Measurements from ENCODE around the gene TPCN1.

TPCN1 gene

GRCh38 chr12:113239811-113240331 is 18.6 kb downstream of the TPCN1 start:
- no peak for DNase-seq (ENCODE audit: low read depth in 2 of 3, low spot score in 2 of 3)

GRCh38 chr12:113240395-113240794 is 19.1 kb downstream of the TPCN1 start:
- DNase-seq (ENCODE audit: low read depth in 2 of 3, low spot score in 2 of 3): no peak

- DNase-seq (ENCODE audit: low read depth in 2 of 3, low spot score in 2 of 3): no peak
These were observed 20.1 kb downstream of the TPCN1 start for GRCh38 chr12:113241191-113242025.

- no peak for DNase-seq (ENCODE audit: low read depth in 2 of 3, low spot score in 2 of 3)
These were observed 20.8 kb downstream of the TPCN1 start for GRCh38 chr12:113242026-113242418.

GRCh38 chr12:113242560-113242959 is 21.3 kb downstream of the TPCN1 start:
- DNase-seq (ENCODE audit: low read depth in 2 of 3, low spot score in 2 of 3): no peak

GRCh38 chr12:113244047-113244460 is 22.8 kb downstream of the TPCN1 start:
- no peak for DNase-seq (ENCODE audit: low read depth in 2 of 3, low spot score in 2 of 3)

- DNase-seq (ENCODE audit: low read depth in 2 of 3, low spot score in 2 of 3): no peak
These were observed 23.3 kb downstream of the TPCN1 start for GRCh38 chr12:113244478-113244958.

GRCh38 chr12:113245695-113246477 is 24.6 kb downstream of the TPCN1 start:
- DNase-seq (ENCODE audit: low read depth in 2 of 3, low spot score in 2 of 3): no peak

- DNase-seq (ENCODE audit: low read depth in 2 of 3, low spot score in 2 of 3): no peak
These were observed 25.3 kb downstream of the TPCN1 start for GRCh38 chr12:113246478-113247122.

- DNase-seq (ENCODE audit: low read depth in 2 of 3, low spot score in 2 of 3): no peak
These were observed 26.1 kb downstream of the TPCN1 start for GRCh38 chr12:113247123-113248050.

- DNase-seq (ENCODE audit: low read depth in 2 of 3, low spot score in 2 of 3): no peak
These were observed 27.0 kb downstream of the TPCN1 start for GRCh38 chr12:113248051-113248825.

GRCh38 chr12:113248842-113249435 is 27.7 kb downstream of the TPCN1 start:
- DNase-seq (ENCODE audit: low read depth in 2 of 3, low spot score in 2 of 3): no peak

GRCh38 chr12:113249546-113249945 is 28.3 kb downstream of the TPCN1 start:
- DNase-seq (ENCODE audit: low read depth in 2 of 3, low spot score in 2 of 3): no peak

- no peak for DNase-seq (ENCODE audit: low read depth in 2 of 3, low spot score in 2 of 3)
These were observed 28.8 kb downstream of the TPCN1 start for GRCh38 chr12:113250045-113250444.

- DNase-seq (ENCODE audit: low read depth in 2 of 3, low spot score in 2 of 3): no peak
These were observed 30.3 kb downstream of the TPCN1 start for GRCh38 chr12:113251404-113252070.

GRCh38 chr12:113252494-113252893 is 31.2 kb downstream of the TPCN1 start:
- DNase-seq (ENCODE audit: low read depth in 2 of 3, low spot score in 2 of 3): no peak

GRCh38 chr12:113253532-113254285 is 32.4 kb downstream of the TPCN1 start:
- no peak for DNase-seq (ENCODE audit: low read depth in 2 of 3, low spot score in 2 of 3)

- no peak for DNase-seq (ENCODE audit: low read depth in 2 of 3, low spot score in 2 of 3)
These were observed 33.0 kb downstream of the TPCN1 start for GRCh38 chr12:113254298-113254697.

All from activated CD8-positive, alpha-beta memory T cell treated with anti-CD3 and anti-CD28 coated beads for 48 hours (primary cell).